Measurements from ENCODE around the gene KRT5. TPM values are rescaled to one million over a fixed set of nuclear protein-coding genes. Genes with fewer than 3 reads are reported as not detected.

The KRT5 gene
- total RNA-seq, 1 experiment from 2014 or later, result 3,552 TPM

GRCh38 chr12:52517888-52518287, 2.3 kb downstream of the KRT5 start:
- no peak for TF ChIP-seq CTCF (IDR thresholded peaks at IDR 0.05; ENCODE audit: unreplicated experiment)
- Mint-ChIP-seq H3K27me3 (ENCODE audit: insufficient read depth, unreplicated experiment) (no peaks in the 10 kb centered on the region), H3K27ac (ENCODE audit: low read depth, unreplicated experiment) (no peak overlapping the region), H3K9me3 (ENCODE audit: unreplicated experiment) (no peaks in the 10 kb centered on the region), H3K36me3 (ENCODE audit: insufficient read depth, unreplicated experiment) (peaks cover 74% of the 10 kb centered on the region), H3K4me1 (ENCODE audit: insufficient read depth, unreplicated experiment) (peaks cover 47% of the 10 kb centered on the region), H3K4me3 (ENCODE audit: unreplicated experiment) (peak overlapping the region; percentile 80)
- ChIA-PET CTCF (interaction anchor here (0.7 to 7.3 kb wide), 13 partner anchors 11 to 377 kb away, joined by 3 to 90 read pairs (median 5); partner anchors contain the start of gene KRT6A), POLR2A (interaction anchor here (0.7 to 27.6 kb wide), 12 partner anchors 8 to 1185 kb away, joined by 3 to 1235 read pairs (median 6); partner anchors contain the start of gene KRT6A)
- BruUV-seq (replicated peaks), result no TSS peak
- intact Hi-C loops (cut with micrococcal nuclease), result loop anchor here (5.0 kb wide), 1 partner anchor 146 kb away; no protein-coding TSS in a partner anchor
- peak; percentile 20 for DNase-seq (ENCODE audit: unreplicated experiment)

DNA sequence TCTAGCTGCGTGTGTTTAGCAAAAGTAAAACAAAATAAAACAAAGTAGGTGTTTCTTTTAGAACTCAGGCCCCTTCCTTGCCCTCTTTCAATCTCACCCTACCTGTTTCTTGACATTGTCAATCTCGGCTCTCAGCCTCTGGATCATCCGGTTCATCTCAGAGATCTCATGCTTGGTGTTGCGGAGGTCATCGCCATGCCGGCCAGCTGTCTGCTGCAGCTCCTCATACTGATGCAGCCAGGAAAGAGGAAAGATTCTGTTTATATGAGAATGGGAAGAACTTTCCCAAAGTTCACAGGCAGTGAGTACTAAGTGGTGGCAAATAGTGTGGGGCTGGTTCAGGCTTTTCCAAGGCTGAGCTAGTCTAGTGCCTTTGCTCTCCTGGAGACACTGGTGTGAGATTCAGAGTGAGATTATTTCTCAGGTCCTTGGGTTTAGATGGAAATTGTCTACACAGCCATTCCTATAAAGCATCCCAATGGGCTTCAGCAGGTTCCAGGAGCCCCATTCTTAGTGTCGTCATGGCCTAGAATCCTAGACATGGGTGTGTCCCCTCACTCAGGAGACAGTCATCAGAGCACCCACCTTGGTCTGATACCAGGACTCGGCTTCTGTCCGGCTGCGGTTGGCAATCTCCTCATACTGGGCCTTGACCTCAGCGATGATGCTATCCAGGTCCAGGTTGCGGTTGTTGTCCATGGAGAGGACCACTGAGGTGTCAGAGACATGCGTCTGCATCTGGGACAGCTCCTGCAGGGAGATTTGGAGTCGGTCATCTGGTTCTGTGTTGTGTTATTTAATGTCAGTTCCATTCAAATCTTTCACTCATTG, 3.0 kb downstream of the KRT5 start:
- intact Hi-C loops (cut with micrococcal nuclease), result loop anchor here (5.0 kb wide), 1 partner anchor 145 kb away; no protein-coding TSS in a partner anchor
- POLR2A ChIA-PET, result interaction anchor here (0.5 to 27.6 kb wide), 15 partner anchors 5 to 491 kb away, joined by 3 to 1235 read pairs (median 7); partner anchors contain the start of genes KRT5 and KRT6A

DNA sequence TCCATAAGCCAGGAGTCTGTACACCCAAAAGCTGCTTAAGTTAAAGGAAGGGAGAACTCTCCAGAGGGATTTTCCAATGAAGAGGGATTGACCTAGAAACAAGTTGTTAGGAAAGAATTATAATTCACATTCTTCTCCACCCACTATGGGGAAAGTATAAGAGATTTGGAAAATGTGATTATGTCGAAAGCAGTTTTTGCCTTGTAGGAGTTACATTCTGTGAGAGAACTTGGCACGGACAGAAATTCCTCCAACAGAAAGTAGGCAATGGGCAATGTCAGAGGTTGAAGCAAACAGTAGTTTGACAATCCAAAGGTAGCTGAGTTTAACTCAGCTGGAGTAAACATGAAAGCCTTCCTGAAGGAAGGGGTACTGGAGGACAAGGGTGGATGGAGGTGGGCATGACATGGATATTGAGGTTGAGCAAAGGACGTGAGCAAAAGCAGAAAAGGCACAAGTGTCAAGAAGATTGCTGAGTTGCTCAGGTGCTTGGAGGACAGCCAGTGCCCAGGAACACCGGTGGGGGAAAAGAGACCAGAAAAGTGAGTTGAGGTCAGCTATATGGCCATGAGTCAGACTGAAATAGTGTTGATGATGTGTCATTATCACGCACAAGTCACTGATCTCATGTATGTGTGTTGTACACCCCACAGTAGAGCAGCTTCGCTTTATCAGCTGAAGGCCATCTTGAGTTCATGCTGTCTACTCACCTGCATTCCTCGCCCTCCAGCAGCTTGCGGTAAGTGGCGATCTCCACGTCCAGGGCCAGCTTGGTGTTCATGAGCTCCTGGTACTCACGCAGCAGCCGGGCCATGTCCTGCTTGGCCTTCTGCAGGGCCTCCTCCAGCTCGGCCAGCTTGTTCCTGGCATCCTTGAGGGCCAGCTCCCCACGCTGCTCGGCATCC, 4.0 kb downstream of the KRT5 start:
- peaks cover 30% of the 10 kb centered on the region for H3K4me1 Mint-ChIP-seq (ENCODE audit: insufficient read depth, unreplicated experiment)
- ChIA-PET POLR2A (interaction anchor here (0.6 to 27.6 kb wide), 15 partner anchors 6 to 492 kb away, joined by 3 to 1235 read pairs (median 6); partner anchors contain the start of genes EIF4B, KRT5 and KRT6A), CTCF (interaction anchor here (0.6 to 6.5 kb wide), 18 partner anchors 9 to 369 kb away, joined by 3 to 49 read pairs (median 5); no protein-coding TSS in a partner anchor)
- peak overlapping the region; percentile 12 for H3K27ac Mint-ChIP-seq (ENCODE audit: low read depth, unreplicated experiment)
- no peaks in the 10 kb centered on the region for H3K9me3 Mint-ChIP-seq (ENCODE audit: unreplicated experiment)
- peaks cover 74% of the 10 kb centered on the region for H3K36me3 Mint-ChIP-seq (ENCODE audit: insufficient read depth, unreplicated experiment)
- no TSS peak for BruUV-seq (replicated peaks)
- intact Hi-C loops (cut with micrococcal nuclease), result loop anchor here (5.0 kb wide), 1 partner anchor 144 kb away; no protein-coding TSS in a partner anchor
- no peaks in the 10 kb centered on the region for H3K27me3 Mint-ChIP-seq (ENCODE audit: insufficient read depth, unreplicated experiment)
- DNase-seq (ENCODE audit: unreplicated experiment), result peak; percentile 43
- TF ChIP-seq CTCF (IDR thresholded peaks at IDR 0.05; ENCODE audit: unreplicated experiment), result no peak
- peak overlapping the region; percentile 80 for H3K4me3 Mint-ChIP-seq (ENCODE audit: unreplicated experiment)

More for the DNA sequence above, 3.0 kb downstream of the KRT5 start:
- Mint-ChIP-seq H3K4me3 (ENCODE audit: unreplicated experiment) (peak overlapping the region; percentile 80), H3K36me3 (ENCODE audit: insufficient read depth, unreplicated experiment) (peaks cover 74% of the 10 kb centered on the region), H3K27ac (ENCODE audit: low read depth, unreplicated experiment) (peak overlapping the region; percentile 12), H3K27me3 (ENCODE audit: insufficient read depth, unreplicated experiment) (no peaks in the 10 kb centered on the region), H3K4me1 (ENCODE audit: insufficient read depth, unreplicated experiment) (peaks cover 40% of the 10 kb centered on the region), H3K9me3 (ENCODE audit: unreplicated experiment) (no peaks in the 10 kb centered on the region)
- BruUV-seq (replicated peaks), result no TSS peak
- no peak for TF ChIP-seq CTCF (IDR thresholded peaks at IDR 0.05; ENCODE audit: unreplicated experiment)
- CTCF ChIA-PET, result interaction anchor here (0.6 to 7.3 kb wide), 15 partner anchors 11 to 369 kb away, joined by 3 to 90 read pairs (median 5); partner anchors contain the start of gene KRT6A
- peak; percentile 6 for DNase-seq (ENCODE audit: unreplicated experiment)

Data from MCF 10A (cell line).